ENCODE measurements around the gene ARID1B. TPM values are rescaled to one million over a fixed set of nuclear protein-coding genes. Genes with fewer than 3 reads are reported as not detected.

ARID1B gene
- total and polyA plus RNA-seq, 9 of the 15 experiments (the other 6 are each of a cell fraction or from before 2014, with no cell fraction given) = 12.5 to 50.5 (median 25.8) TPM

GRCh38 chr6:156988276-156989158 is 211.3 kb downstream of the ARID1B start (continued):
- TF ChIP-seq RBM22 (IDR thresholded peaks at IDR 0.05; ENCODE audit: low read depth, low read length, poor library complexity, severe bottlenecking) = no peak
- TF ChIP-seq LEF1 (IDR thresholded peaks at IDR 0.05) = no peak
- no peak for TF ChIP-seq ZNF436 (CRISPR knock-in tag; IDR thresholded peaks at IDR 0.05)
- no peak for TF ChIP-seq BDP1 (IDR thresholded peaks at IDR 0.05; ENCODE audit: insufficient read depth, insufficient read length)
- no peak; the same call in 1 of the 2 replicates for TF ChIP-seq ZFP91 (CRISPR knock-in tag; IDR thresholded peaks at IDR 0.05)
- no peak for TF ChIP-seq RBM39 (optimal IDR thresholded peaks at IDR 0.05; ENCODE audit: low read depth, low read length)
- TF ChIP-seq POLR2AphosphoS5 (IDR thresholded peaks at IDR 0.05; ENCODE audit: control insufficient read depth, insufficient read depth, low read depth, low read length) = no peak
- no peak for TF ChIP-seq MAFF (IDR thresholded peaks at IDR 0.05; ENCODE audit: low read length)
- no peak; a peak in 1 of 3 replicates for TF ChIP-seq CBX3 (IDR thresholded peaks at IDR 0.05; ENCODE audit: borderline replicate concordance in 1 of 2, low read length in 2 of 2)
- no peak for TF ChIP-seq ZNF24 (IDR thresholded peaks at IDR 0.05)
- TF ChIP-seq ZNF384 (IDR thresholded peaks at IDR 0.05; ENCODE audit: low read depth, low read length) = no peak
- TF ChIP-seq HSF4 (CRISPR knock-in tag; IDR thresholded peaks at IDR 0.05; ENCODE audit: borderline replicate concordance) = no peak
- no peak for TF ChIP-seq DIDO1 (tag; IDR thresholded peaks at IDR 0.05; ENCODE audit: low read depth)
- peak; percentile 79; the same call in 1 of the 2 replicates for TF ChIP-seq JUND (IDR thresholded peaks at IDR 0.05; ENCODE audit: borderline replicate concordance, low read depth, low read length)
- TF ChIP-seq JUND (tag; IDR thresholded peaks at IDR 0.05; ENCODE audit: borderline replicate concordance, low read depth, low read length) = peak; percentile 50; the same call in 1 of the 3 replicates
- TF ChIP-seq CBFB (CRISPR knock-in tag; IDR thresholded peaks at IDR 0.05) = no peak
- no peak for TF ChIP-seq CBX8 (IDR thresholded peaks at IDR 0.05; ENCODE audit: borderline replicate concordance, extremely low read depth, low read depth, low read length, poor library complexity, severe bottlenecking)
- no peak for TF ChIP-seq NR0B1 (IDR thresholded peaks at IDR 0.05; ENCODE audit: partially characterized antibody)
- no peak for TF ChIP-seq TFAM (CRISPR knock-in tag; conservative IDR thresholded peaks at IDR 0.05)
- TF ChIP-seq FOXJ2 (tag; IDR thresholded peaks at IDR 0.05) = no peak
- TF ChIP-seq ARID4B (CRISPR knock-in tag; IDR thresholded peaks at IDR 0.05) = no peak
